Liver (tissue), 9 donors: ENCODE results near the gene TATDN2. TPM values are rescaled to one million over a fixed set of nuclear protein-coding genes. Genes with fewer than 3 reads are reported as not detected.

ENCODE experiments used
- DNase-seq: peaks from one replicate; pipeline ENCODE4 v3.0.0-alpha.2; 2017; ENCODE audit warnings: low spot score
- H3K27ac ChIP-seq, 2 donors: one replicate each; pipeline ENCODE4 v1.7.0; 2013; ENCODE audit warnings: inconsistent platforms in 2 of 2, low read length in 2 of 2, control low read depth in 1 of 2, low read depth in 1 of 2, mild to moderate bottlenecking in 1 of 2
- H3K27me3 ChIP-seq, 4 donors: one replicate each; pipeline versions ENCODE4 v1.6.1 to v1.7.0; 2013; ENCODE audit warnings: low read length in 3 of 4, inconsistent platforms in 1 of 4, mild to moderate bottlenecking in 1 of 4, moderate library complexity in 1 of 4; ENCODE audit not compliant: control insufficient read depth in 4 of 4, insufficient read depth in 4 of 4
- H3K36me3 ChIP-seq, 4 donors: one replicate each; pipeline versions ENCODE4 v1.6.1 to v1.7.0; 2013; ENCODE audit warnings: low read length in 3 of 4, mild to moderate bottlenecking in 3 of 4, low read depth in 1 of 4, moderate library complexity in 1 of 4; ENCODE audit not compliant: control insufficient read depth in 4 of 4, insufficient read depth in 3 of 4
- H3K4me1 ChIP-seq, 4 donors: one replicate each; pipeline versions ENCODE4 v1.6.1 to v1.7.0; 2013; ENCODE audit warnings: low read length in 3 of 4, mild to moderate bottlenecking in 3 of 4, moderate library complexity in 1 of 4; ENCODE audit not compliant: control insufficient read depth in 4 of 4, insufficient read depth in 4 of 4
- H3K4me3 ChIP-seq, 3 donors: one replicate each; pipeline versions ENCODE4 v1.6.1 to v1.7.0; 2013; ENCODE audit warnings: low read length in 3 of 3, control low read depth in 1 of 3, low read depth in 1 of 3, mild to moderate bottlenecking in 1 of 3
- H3K9ac ChIP-seq, 2 donors: one replicate each; pipeline ENCODE4 v1.7.0; 2013; ENCODE audit warnings: low read length in 2 of 2, mild to moderate bottlenecking in 2 of 2, moderate library complexity in 2 of 2, control low read depth in 1 of 2, low read depth in 1 of 2
- H3K9me3 ChIP-seq, 4 donors: one replicate each; pipeline versions ENCODE4 v1.6.1 to v1.7.0; 2013; ENCODE audit warnings: low read length in 3 of 4; ENCODE audit not compliant: control insufficient read depth in 4 of 4
- ATF3 ChIP-seq: IDR thresholded peaks from 2 replicates; pipeline ENCODE4 v1.6.1; 2016; ENCODE audit warnings: antibody characterized with exemption
- CTCF ChIP-seq: fragments of 150-350 bp; IDR thresholded peaks from 2 replicates; pipeline ENCODE4 v1.5.1; 2017; ENCODE audit warnings: improper control_type of control experiment, low read depth, low read length; ENCODE audit not compliant: missing input control
- EGR1 ChIP-seq, 2 donors: IDR thresholded peaks; 2 replicates each; pipeline ENCODE4 v1.6.1; 2016 to 2018; ENCODE audit warnings: antibody characterized with exemption in 2 of 2, low read depth in 2 of 2
- FOXA1 ChIP-seq: IDR thresholded peaks from 2 replicates; pipeline ENCODE4 v1.6.1; 2016; ENCODE audit warnings: antibody characterized with exemption
- FOXA2 ChIP-seq: IDR thresholded peaks from 2 replicates; pipeline ENCODE4 v1.6.1; 2016; ENCODE audit warnings: antibody characterized with exemption
- GABPA ChIP-seq, 2 donors: IDR thresholded peaks in 1 of 2; conservative IDR thresholded peaks in 1 of 2; 2 replicates each; pipeline ENCODE4 v1.6.1; 2016; ENCODE audit warnings: antibody characterized with exemption in 2 of 2, mild to moderate bottlenecking in 1 of 2, moderate library complexity in 1 of 2
- HNF4A ChIP-seq, 2 donors: conservative IDR thresholded peaks; 2 replicates each; pipeline ENCODE4 v1.6.1; 2016; ENCODE audit warnings: antibody characterized with exemption in 2 of 2, mild to moderate bottlenecking in 2 of 2
- HNF4G ChIP-seq: IDR thresholded peaks from 2 replicates; pipeline ENCODE4 v1.6.1; 2016; ENCODE audit warnings: antibody characterized with exemption
- JUND ChIP-seq, 2 donors: IDR thresholded peaks; 2 replicates each; pipeline ENCODE4 v1.6.1; 2016; ENCODE audit warnings: antibody characterized with exemption in 2 of 2
- MAX ChIP-seq: IDR thresholded peaks from 2 replicates; pipeline ENCODE4 v1.6.1; 2016; ENCODE audit warnings: antibody characterized with exemption
- NR2F2 ChIP-seq: IDR thresholded peaks from 2 replicates; pipeline ENCODE4 v1.6.1; 2016; ENCODE audit warnings: antibody characterized with exemption
- RAD21 ChIP-seq, 2 donors: IDR thresholded peaks; 2 replicates each; pipeline ENCODE4 v1.6.1; 2016; ENCODE audit warnings: antibody characterized with exemption in 2 of 2, mild to moderate bottlenecking in 2 of 2
- REST ChIP-seq: IDR thresholded peaks from 2 replicates; pipeline ENCODE4 v1.6.1; 2016; ENCODE audit warnings: antibody characterized with exemption, mild to moderate bottlenecking
- RXRA ChIP-seq, 2 donors: IDR thresholded peaks; 2 replicates each; pipeline ENCODE4 v1.6.1; 2017 to 2018; ENCODE audit warnings: antibody characterized with exemption in 2 of 2, mild to moderate bottlenecking in 1 of 2
- SP1 ChIP-seq: IDR thresholded peaks from 2 replicates; pipeline ENCODE4 v1.6.1; 2018; ENCODE audit warnings: antibody characterized with exemption, mild to moderate bottlenecking
- TAF1 ChIP-seq: conservative IDR thresholded peaks from 2 replicates; pipeline ENCODE4 v1.6.1; 2016; ENCODE audit warnings: antibody characterized with exemption, mild to moderate bottlenecking
- YY1 ChIP-seq: IDR thresholded peaks from 2 replicates; pipeline ENCODE4 v1.6.1; 2016; ENCODE audit warnings: antibody characterized with exemption, mild to moderate bottlenecking
- WGBS: extraction: QIAGEN DNeasy Blood & Tissue Kit; methylation state at CpG from one replicate; pipeline ENCODE4 v1.1.7; 2013; 5-methylcytosine and 5-hydroxymethylcytosine counted together
- polyA plus RNA-seq, 2 donors: library from polyadenylated mRNA; stranded (reverse) in 1 of 2; unstranded in 1 of 2; fragments of 200-250 nt in 1 of 2; fragments of >200 nt in 1 of 2; fragmentation: Nextera tagmentation in 1 of 2; extraction: Ambion mirVana in 1 of 2; gene quantifications; one replicate each; pipeline versions ENCODE4 v1.2.1 to v1.2.3, GENCODE V29; 2013 to 2015
- total RNA-seq, 2 donors: library from RNA; depleted of rRNA; stranded (reverse); fragments of >200 nt; gene quantifications; one replicate each; pipeline ENCODE4 v1.2.3, GENCODE V29; 2014
- donor health status: healthy.
- donor health status: healthy.
- donor health status: healthy.
- donor health status: healthy.
- donor health status: healthy.

TATDN2 gene
- total RNA-seq (10 to 100 TPM in 1 of 2 donors, 1 to 10 TPM in 1; 9.8 to 14.2 TPM), polyA plus RNA-seq (1 to 10 TPM; 3.7 to 8.3 TPM)

- peaks cover 0 to 10% (median 6%) of the 10 kb centered on the region in 4 donors for H3K36me3 ChIP-seq
- H3K4me1 ChIP-seq: peaks cover 2 to 25% (median 14%) of the 10 kb centered on the region in 4 donors
- peak within 1 kb of the TSS; percentile 72 to 90 (median 78) for H3K4me3 ChIP-seq
- no peak for TF ChIP-seq TAF1
- peak; percentile 41 to 56 for TF ChIP-seq HNF4A (conservative IDR thresholded peaks at IDR 0.05)
- TF ChIP-seq YY1: peak; percentile 78
- TF ChIP-seq EGR1 (IDR thresholded peaks at IDR 0.05; ENCODE audit: low read depth in 2 of 2): no peak
- TF ChIP-seq GABPA (IDR thresholded peaks at IDR 0.05 in 1 of 2, conservative IDR thresholded peaks at IDR 0.05 in 1 of 2): peak in 1 of 2 donors; percentile 66
- peak; percentile 57 for TF ChIP-seq SP1
- no peak for TF ChIP-seq FOXA1
- no peak for TF ChIP-seq NR2F2
- TF ChIP-seq RAD21 (IDR thresholded peaks at IDR 0.05): peak in 1 of 2 donors; percentile 46
- peak in 1 of 2 donors; percentile 27 for TF ChIP-seq JUND (IDR thresholded peaks at IDR 0.05)
- TF ChIP-seq HNF4G: peak; percentile 43
- TF ChIP-seq FOXA2: no peak
- TF ChIP-seq RXRA (IDR thresholded peaks at IDR 0.05): peak; percentile 10 to 27
- peak; percentile 79 for TF ChIP-seq MAX
- WGBS: under 1% methylated on average over 80 of the region's 80 CpGs
- peak within 1 kb of the TSS; percentile 70 to 71 for H3K27ac ChIP-seq
- no peaks in the 10 kb centered on the region for H3K27me3 ChIP-seq
- H3K9ac ChIP-seq: peak within 1 kb of the TSS; percentile 66 to 90
- DNase-seq: peak; percentile 93
- peaks cover 0 to 10% (median 2%) of the 10 kb centered on the region in 4 donors for H3K9me3 ChIP-seq
Measured at GRCh38 chr3:10248184-10248983, at the start of gene TATDN2. TSS of gene TATDN2 (plus strand) at chr3:10248459. CDS start at chr3:10249201, 742 bp downstream.

- peak overlapping the region; percentile 14 to 41 for H3K27ac ChIP-seq
- H3K4me1 ChIP-seq: peaks cover 6 to 31% (median 21%) of the 10 kb centered on the region in 4 donors
- H3K4me3 ChIP-seq: no peak overlapping the region
Measured at GRCh38 chr3:10198761-10199649, 49.3 kb upstream of the TATDN2 start.

More at GRCh38 chr3:10198761-10199649, 49.3 kb upstream of the TATDN2 start:
- no peaks in the 10 kb centered on the region for H3K9me3 ChIP-seq
- no peak for TF ChIP-seq ATF3
- no peak for TF ChIP-seq HNF4A (conservative IDR thresholded peaks at IDR 0.05)
- TF ChIP-seq CTCF: no peak
- TF ChIP-seq FOXA1: no peak
- TF ChIP-seq NR2F2: no peak
- no peak for TF ChIP-seq RXRA (IDR thresholded peaks at IDR 0.05)
- TF ChIP-seq JUND (IDR thresholded peaks at IDR 0.05): no peak
- no peak for TF ChIP-seq SP1
- TF ChIP-seq REST: no peak
- TF ChIP-seq YY1: no peak
- no peak for TF ChIP-seq HNF4G
- no peak for TF ChIP-seq GABPA (IDR thresholded peaks at IDR 0.05 in 1 of 2, conservative IDR thresholded peaks at IDR 0.05 in 1 of 2)
- WGBS: 78% methylated on average over 12 of the region's 12 CpGs
- no peak overlapping the region for H3K9ac ChIP-seq
- H3K27me3 ChIP-seq: no peaks in the 10 kb centered on the region
- DNase-seq: no peak
- H3K36me3 ChIP-seq: peaks cover 0 to 7% (median 3%) of the 10 kb centered on the region in 4 donors
